ENCODE data around the gene SLC16A12. TPM values are rescaled to one million over a fixed set of nuclear protein-coding genes. Genes with fewer than 3 reads are reported as not detected.
A peak's percentile ranks its signal among the peaks of the same experiment; 100 is the strongest.
"Not testable (repeated sequence)": the region's sequence is repeated elsewhere in the genome, so short reads cannot be mapped to it uniquely, and the experiment has no call there.

Gene SLC16A12
- total RNA-seq, 1 donor from 2014 or later = 1.9 TPM

DNA sequence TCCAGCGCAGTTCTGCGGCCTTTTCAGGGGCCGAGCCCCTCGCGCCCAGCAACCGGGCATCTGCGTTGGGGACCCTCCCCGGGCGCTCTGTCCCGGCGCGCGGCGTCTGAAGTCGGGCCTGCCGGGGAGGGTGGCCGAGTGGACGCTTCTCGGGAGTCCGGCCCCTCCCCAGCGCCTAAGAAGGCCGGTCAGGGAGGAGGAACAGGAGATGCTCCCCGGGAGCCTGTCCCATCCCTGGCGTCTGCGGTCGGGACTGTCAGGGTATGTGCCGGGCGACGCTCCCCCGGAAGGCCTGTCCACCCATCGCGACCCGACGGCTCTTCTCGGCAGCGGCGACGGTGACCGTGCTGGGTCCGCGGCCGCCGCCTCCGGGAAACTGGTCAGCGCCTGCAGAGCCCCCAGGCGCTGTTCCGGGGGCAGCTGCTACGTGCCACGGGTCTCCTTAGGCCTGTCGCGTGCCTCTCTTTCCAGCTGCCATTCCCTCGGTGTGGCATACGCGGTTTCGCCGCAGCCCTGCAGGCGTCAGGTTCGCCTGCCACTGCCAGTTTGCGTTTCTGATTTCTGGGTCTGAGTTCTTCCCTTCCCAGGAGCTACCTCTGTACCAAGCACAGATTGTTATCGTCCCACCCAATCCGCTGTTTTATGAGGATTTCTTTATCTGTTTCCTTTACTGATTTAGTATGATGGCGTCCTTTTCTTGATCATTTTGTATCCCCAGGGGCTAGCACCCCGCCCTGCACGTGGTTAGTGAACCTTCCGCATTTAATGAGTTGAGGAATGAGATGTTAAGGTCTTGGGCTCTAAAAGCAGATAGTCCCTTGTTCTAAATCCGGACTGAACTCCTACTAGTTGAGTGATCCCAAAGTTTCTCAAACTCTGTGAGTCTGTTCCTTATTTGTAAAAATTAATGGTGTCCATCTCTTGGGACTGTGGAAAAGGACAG lies 120.2 kb downstream of the SLC16A12 start:
- Histone ChIP-seq H3K36me3 (peaks cover 10% of the 10 kb centered on the region), H3K27ac (peak overlapping the region; percentile 98), H3K4me3 (peak overlapping the region; percentile 90), H3K9me3 (no peaks in the 10 kb centered on the region), H3K27me3 (no peaks in the 10 kb centered on the region), H3K4me1 (peaks cover 32% of the 10 kb centered on the region)
- intact Hi-C loops (cut with DNase I) = no loop called here
- ATAC-seq (peak; percentile 76), DNase-seq (peak; percentile 82)
- TF ChIP-seq, protein P1, sequence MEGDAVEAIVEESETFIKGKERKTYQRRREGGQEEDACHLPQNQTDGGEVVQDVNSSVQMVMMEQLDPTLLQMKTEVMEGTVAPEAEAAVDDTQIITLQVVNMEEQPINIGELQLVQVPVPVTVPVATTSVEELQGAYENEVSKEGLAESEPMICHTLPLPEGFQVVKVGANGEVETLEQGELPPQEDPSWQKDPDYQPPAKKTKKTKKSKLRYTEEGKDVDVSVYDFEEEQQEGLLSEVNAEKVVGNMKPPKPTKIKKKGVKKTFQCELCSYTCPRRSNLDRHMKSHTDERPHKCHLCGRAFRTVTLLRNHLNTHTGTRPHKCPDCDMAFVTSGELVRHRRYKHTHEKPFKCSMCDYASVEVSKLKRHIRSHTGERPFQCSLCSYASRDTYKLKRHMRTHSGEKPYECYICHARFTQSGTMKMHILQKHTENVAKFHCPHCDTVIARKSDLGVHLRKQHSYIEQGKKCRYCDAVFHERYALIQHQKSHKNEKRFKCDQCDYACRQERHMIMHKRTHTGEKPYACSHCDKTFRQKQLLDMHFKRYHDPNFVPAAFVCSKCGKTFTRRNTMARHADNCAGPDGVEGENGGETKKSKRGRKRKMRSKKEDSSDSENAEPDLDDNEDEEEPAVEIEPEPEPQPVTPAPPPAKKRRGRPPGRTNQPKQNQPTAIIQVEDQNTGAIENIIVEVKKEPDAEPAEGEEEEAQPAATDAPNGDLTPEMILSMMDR (IDR thresholded peaks at IDR 0.05) = no peak

DNA sequence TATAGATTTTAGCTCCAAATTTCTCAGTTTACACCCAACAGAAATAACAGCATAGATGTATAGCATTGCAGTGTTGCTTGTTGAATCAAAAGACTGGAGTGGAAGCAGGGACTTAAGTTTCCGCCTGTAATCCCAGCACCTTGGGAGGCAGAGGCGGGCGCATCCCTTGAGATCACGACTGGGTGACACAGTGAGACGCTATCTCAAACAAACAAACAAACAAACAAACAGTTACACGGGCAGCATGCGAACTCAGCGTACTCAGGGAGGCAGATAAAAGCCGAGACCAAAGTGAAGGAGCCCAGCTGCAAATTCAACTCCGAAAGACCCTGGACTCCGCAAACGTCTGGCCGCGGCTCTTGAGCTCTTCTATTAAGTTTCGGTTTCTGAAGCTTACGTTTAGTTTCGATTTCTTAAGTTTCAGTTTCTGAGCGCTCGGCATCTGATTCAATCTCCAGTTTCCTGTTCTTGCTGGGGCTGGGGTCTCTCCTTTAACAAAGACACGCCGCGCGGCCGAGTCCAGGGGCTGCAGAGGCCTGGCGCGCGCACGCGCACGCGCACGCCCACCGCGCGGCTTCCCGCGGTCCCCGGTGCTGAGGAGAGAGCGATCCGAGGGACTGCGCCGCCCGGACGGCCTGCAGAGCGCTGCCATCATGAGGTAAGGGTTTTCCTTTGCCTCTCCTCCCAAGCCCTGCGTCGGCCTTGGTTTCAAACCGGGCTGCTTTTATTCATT lies 121.1 kb downstream of the SLC16A12 start, which contains the start of gene IFIT5:
TSS of gene IFIT5 (plus strand) at position 423 of the 733 bp plus-strand sequence. CDS start at position 654, 231 bp downstream.
- DNase-seq = peak; percentile 88
- no peaks in the 10 kb centered on the region for H3K27me3 ChIP-seq
- H3K27ac ChIP-seq = peak within 1 kb of the TSS; percentile 98
- peak within 1 kb of the TSS; percentile 90 for H3K4me3 ChIP-seq
- TF ChIP-seq, protein P1 (IDR thresholded peaks at IDR 0.05) = no peak
- ATAC-seq = peak; percentile 91
- intact Hi-C loops (cut with DNase I) = no loop called here
- H3K9me3 ChIP-seq = no peaks in the 10 kb centered on the region
- H3K4me1 ChIP-seq = peaks cover 24% of the 10 kb centered on the region
- peaks cover 10% of the 10 kb centered on the region for H3K36me3 ChIP-seq

DNA sequence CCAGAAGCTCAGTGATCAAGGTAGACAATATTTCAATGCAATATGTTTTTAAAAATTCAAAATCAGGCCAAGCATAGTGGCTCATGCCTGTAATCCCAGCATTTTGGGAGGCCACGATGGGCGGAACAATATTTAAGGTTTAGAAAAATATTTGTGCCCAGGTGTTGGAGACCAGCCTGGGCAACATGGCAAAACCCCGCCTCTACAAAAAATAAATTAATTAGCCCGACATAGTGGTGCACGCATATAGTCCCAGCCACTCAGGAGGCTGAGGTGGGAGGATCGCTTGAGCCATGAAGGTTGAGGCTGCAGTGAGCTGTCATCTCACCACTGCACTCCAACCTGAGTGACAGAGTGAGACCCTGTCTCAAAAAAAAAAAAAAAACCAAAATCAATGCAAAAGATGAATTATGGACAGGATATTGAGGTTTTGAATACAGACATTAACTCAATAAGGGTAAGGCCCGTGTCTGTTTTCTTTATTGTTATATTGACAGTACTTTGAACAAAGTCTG lies 121.9 kb downstream of the SLC16A12 start:
- ATAC-seq (no peak), DNase-seq (no peak)
- Histone ChIP-seq H3K4me1 (peaks cover 18% of the 10 kb centered on the region), H3K9me3 (no peaks in the 10 kb centered on the region), H3K27ac (peak overlapping the region; percentile 98), H3K4me3 (peak overlapping the region; percentile 90), H3K27me3 (no peaks in the 10 kb centered on the region), H3K36me3 (peaks cover 10% of the 10 kb centered on the region)
- TF ChIP-seq, protein P1 (IDR thresholded peaks at IDR 0.05) = no peak
- intact Hi-C loops (cut with DNase I) = no loop called here

DNA sequence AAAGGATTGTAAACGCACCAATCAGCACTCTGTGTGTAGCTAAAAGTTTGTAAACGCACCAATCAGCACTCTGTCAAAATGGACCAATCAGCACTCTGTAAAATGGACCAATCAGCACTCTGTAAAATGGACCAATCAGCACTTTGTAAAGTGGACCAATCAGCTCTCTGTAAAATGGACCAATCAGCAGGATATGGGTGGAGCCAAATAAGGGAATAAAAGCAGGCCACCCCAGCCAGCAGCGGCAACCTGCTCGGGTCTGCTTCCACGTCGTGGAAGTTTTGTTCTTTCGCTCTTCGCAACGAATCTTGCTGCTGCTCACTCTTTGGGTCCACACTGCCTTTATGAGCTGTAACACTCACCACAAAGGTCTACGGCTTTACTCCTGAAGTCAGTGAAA lies 123.1 kb downstream of the SLC16A12 start:
- H3K27ac ChIP-seq; H3K36me3 ChIP-seq; H3K4me3 ChIP-seq; H3K27me3 ChIP-seq; ATAC-seq; intact Hi-C loops (cut with DNase I); DNase-seq; H3K9me3 ChIP-seq: not testable (repeated sequence)
- peaks cover 18% of the 10 kb centered on the region for H3K4me1 ChIP-seq

DNA sequence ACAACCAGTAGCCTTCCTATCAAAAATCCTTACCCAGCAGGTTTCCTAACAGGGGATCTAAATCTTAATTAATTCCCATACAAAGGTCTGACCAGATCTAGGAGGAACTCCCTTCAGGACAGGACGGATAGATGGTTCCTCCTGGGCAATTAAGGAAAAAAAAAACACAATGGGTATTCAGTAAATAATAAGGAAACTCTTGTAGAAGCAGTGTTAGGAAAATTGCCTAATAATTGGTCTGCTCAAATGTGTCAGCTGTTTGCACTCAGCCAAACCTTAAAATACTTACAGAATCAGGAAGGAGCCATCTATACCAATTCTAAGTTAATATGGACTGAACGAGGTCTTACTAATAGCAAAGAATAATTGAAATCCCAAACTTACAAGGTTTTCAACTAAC lies 124.3 kb downstream of the SLC16A12 start:
- H3K36me3 ChIP-seq; H3K27ac ChIP-seq; H3K27me3 ChIP-seq; DNase-seq; intact Hi-C loops (cut with DNase I); H3K9me3 ChIP-seq; H3K4me3 ChIP-seq; H3K4me1 ChIP-seq; ATAC-seq: not testable (repeated sequence)

DNA sequence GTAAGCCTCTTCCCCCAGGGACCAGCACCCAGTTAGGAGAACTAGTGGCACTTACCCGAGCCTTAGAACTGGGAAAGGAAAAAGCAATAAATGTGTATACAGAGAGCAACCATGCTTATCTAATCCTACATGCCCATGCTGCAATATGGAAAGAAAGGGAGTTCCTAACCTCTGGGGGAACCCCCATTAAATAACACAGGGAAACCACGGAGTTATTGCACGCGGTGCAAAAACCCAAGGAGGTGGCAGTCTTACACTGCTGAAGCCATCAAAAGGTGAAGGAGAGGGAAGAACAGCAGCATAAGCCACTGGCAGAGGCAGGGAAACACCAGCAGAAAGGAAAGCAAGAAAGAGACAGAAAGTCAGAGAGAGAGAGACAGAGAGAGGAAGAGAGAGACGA lies 124.8 kb downstream of the SLC16A12 start:
- H3K4me3 ChIP-seq; intact Hi-C loops (cut with DNase I); DNase-seq; ATAC-seq; H3K27me3 ChIP-seq; H3K9me3 ChIP-seq; H3K36me3 ChIP-seq; H3K4me1 ChIP-seq; H3K27ac ChIP-seq: not testable (repeated sequence)

DNA sequence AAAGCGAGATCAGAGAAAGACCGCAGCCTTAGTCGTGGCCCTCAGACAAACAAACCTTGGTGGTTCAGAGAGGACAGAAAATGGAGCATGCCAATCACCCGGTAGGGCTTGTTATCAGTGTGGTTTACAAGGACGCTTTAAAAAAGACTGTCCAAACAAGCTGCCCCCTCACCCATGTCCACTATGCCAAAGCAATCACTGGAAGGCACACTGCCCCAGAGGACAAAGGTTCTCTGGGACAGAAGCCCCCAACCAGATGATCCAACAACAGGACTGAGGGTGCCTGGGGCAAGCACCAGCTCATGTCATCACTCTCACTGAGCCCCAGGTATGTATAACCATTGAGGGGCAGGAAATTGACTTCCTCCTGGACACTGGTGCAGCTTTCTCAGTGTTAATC lies 126.1 kb downstream of the SLC16A12 start:
- ATAC-seq; H3K27me3 ChIP-seq; intact Hi-C loops (cut with DNase I); H3K9me3 ChIP-seq; H3K27ac ChIP-seq; DNase-seq; H3K4me1 ChIP-seq; H3K4me3 ChIP-seq; H3K36me3 ChIP-seq: not testable (repeated sequence)

DNA sequence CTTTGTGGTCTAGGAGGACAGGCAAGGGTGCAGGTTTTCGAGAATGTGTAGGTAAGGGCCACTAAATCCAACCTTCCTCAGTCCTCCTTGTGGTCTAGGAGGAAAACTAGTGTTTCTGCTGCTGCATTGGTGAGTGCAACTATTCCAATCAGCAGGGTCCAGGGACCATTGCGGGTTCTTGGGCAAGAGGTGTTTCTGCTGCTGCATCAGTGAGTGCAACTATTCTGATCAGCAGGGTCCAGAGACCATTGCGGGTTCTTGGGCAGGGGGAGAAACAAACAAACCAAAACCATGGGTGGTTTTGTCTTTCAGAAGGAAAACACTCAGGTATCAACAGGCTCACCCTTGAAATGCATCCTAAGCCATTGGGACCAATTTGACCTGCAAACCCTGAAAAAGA lies 127.6 kb downstream of the SLC16A12 start:
- DNase-seq; H3K4me1 ChIP-seq; H3K36me3 ChIP-seq; H3K27me3 ChIP-seq; H3K27ac ChIP-seq; intact Hi-C loops (cut with DNase I); H3K4me3 ChIP-seq; ATAC-seq; H3K9me3 ChIP-seq: not testable (repeated sequence)

DNA sequence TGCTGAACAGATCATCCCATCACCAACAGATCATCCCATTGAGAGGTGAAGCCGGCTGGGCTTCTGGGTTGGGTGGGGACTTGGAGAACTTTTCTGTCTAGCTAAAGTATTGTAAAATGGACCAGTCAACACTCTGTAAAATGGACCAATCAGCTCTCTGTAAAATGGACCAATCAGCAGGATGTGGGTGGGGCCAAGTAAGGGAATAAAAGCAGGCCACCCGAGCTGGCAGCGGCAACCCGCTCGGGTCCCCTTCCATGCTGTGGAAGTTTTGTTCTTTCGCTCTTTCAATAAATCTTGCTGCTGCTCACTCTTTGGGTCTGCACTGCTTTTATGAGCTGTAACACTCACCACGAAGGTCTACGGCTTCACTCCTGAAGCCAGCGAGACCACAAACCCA lies 129.2 kb downstream of the SLC16A12 start:
- H3K4me3 ChIP-seq; H3K9me3 ChIP-seq; DNase-seq; H3K4me1 ChIP-seq; H3K27me3 ChIP-seq; ATAC-seq; H3K27ac ChIP-seq; intact Hi-C loops (cut with DNase I): not testable (repeated sequence)
- H3K36me3 ChIP-seq = peaks cover 16% of the 10 kb centered on the region

Measured in upper lobe of right lung (tissue), 1 donor.